Liver (tissue), 2 donors: ENCODE data around the gene AVL9.
"Not testable (repeated sequence)": the region's sequence is repeated elsewhere in the genome, so short reads cannot be mapped to it uniquely, and the experiment has no call there.

Experiments used
- YY1 ChIP-seq: IDR thresholded peaks from 2 replicates; pipeline ENCODE4 v1.6.1; 2016; ENCODE audit warnings: antibody characterized with exemption, mild to moderate bottlenecking
- TF ChIP-seq, protein P1 (sequence below): IDR thresholded peaks from 2 replicates; pipeline ENCODE4 v1.6.1; 2016; ENCODE audit warnings: antibody characterized with exemption, mild to moderate bottlenecking
- TF ChIP-seq, protein P2 (sequence below): fragments of 150-350 bp; IDR thresholded peaks from 2 replicates; pipeline ENCODE4 v1.5.1; 2017; ENCODE audit warnings: improper control_type of control experiment, low read depth, low read length; ENCODE audit not compliant: missing input control
- TF ChIP-seq, protein P3 (sequence below): IDR thresholded peaks from 2 replicates; pipeline ENCODE4 v1.6.1; 2016; ENCODE audit warnings: antibody characterized with exemption
- donor health status: healthy.

DNA sequence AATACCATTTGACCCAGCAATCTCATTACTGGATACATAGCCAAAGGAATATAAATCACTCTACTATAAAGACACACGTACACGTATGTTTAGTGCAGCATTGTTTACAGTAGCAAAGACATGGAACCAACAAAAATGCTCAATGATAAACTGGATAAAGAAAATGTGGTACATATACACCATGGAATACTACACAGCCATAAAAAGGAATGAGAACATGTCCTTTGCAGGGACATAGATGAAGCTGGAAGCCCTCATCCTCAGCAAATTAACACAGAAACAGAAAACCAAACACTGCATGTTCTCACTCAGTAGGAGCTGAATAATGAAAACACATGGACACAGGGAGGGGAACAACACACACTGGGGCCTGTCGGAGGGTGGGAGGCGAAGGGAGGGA, 105.9 kb downstream of the AVL9 start:
- TF ChIP-seq YY1: not testable (repeated sequence)
- TF ChIP-seq, protein P1, sequence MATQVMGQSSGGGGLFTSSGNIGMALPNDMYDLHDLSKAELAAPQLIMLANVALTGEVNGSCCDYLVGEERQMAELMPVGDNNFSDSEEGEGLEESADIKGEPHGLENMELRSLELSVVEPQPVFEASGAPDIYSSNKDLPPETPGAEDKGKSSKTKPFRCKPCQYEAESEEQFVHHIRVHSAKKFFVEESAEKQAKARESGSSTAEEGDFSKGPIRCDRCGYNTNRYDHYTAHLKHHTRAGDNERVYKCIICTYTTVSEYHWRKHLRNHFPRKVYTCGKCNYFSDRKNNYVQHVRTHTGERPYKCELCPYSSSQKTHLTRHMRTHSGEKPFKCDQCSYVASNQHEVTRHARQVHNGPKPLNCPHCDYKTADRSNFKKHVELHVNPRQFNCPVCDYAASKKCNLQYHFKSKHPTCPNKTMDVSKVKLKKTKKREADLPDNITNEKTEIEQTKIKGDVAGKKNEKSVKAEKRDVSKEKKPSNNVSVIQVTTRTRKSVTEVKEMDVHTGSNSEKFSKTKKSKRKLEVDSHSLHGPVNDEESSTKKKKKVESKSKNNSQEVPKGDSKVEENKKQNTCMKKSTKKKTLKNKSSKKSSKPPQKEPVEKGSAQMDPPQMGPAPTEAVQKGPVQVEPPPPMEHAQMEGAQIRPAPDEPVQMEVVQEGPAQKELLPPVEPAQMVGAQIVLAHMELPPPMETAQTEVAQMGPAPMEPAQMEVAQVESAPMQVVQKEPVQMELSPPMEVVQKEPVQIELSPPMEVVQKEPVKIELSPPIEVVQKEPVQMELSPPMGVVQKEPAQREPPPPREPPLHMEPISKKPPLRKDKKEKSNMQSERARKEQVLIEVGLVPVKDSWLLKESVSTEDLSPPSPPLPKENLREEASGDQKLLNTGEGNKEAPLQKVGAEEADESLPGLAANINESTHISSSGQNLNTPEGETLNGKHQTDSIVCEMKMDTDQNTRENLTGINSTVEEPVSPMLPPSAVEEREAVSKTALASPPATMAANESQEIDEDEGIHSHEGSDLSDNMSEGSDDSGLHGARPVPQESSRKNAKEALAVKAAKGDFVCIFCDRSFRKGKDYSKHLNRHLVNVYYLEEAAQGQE: not testable (repeated sequence)
- TF ChIP-seq, protein P2, sequence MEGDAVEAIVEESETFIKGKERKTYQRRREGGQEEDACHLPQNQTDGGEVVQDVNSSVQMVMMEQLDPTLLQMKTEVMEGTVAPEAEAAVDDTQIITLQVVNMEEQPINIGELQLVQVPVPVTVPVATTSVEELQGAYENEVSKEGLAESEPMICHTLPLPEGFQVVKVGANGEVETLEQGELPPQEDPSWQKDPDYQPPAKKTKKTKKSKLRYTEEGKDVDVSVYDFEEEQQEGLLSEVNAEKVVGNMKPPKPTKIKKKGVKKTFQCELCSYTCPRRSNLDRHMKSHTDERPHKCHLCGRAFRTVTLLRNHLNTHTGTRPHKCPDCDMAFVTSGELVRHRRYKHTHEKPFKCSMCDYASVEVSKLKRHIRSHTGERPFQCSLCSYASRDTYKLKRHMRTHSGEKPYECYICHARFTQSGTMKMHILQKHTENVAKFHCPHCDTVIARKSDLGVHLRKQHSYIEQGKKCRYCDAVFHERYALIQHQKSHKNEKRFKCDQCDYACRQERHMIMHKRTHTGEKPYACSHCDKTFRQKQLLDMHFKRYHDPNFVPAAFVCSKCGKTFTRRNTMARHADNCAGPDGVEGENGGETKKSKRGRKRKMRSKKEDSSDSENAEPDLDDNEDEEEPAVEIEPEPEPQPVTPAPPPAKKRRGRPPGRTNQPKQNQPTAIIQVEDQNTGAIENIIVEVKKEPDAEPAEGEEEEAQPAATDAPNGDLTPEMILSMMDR: not testable (repeated sequence)
- TF ChIP-seq, protein P3, sequence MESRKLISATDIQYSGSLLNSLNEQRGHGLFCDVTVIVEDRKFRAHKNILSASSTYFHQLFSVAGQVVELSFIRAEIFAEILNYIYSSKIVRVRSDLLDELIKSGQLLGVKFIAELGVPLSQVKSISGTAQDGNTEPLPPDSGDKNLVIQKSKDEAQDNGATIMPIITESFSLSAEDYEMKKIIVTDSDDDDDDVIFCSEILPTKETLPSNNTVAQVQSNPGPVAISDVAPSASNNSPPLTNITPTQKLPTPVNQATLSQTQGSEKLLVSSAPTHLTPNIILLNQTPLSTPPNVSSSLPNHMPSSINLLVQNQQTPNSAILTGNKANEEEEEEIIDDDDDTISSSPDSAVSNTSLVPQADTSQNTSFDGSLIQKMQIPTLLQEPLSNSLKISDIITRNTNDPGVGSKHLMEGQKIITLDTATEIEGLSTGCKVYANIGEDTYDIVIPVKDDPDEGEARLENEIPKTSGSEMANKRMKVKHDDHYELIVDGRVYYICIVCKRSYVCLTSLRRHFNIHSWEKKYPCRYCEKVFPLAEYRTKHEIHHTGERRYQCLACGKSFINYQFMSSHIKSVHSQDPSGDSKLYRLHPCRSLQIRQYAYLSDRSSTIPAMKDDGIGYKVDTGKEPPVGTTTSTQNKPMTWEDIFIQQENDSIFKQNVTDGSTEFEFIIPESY: not testable (repeated sequence)
